A673 (cell line): Measurements from ENCODE around the gene AADACL4. TPM values are rescaled to one million over a fixed set of nuclear protein-coding genes. Genes with fewer than 3 reads are reported as not detected.

Source experiments
- BruUV-seq: library from RNA; stranded (reverse); fragments of 400-500 nt; replicated peaks from 2 replicates; lab custom pipeline; 2021; lab: Mats Ljungman, UMichigan
- CTCF ChIA-PET: fragments of 300-600 bp; sonication (Branson Sonifier 250); formaldehyde crosslinking; loops from one replicate; lab custom pipeline; 2022; ENCODE audit warnings: antibody characterized with exemption; lab: Charles Lee
- POLR2A ChIA-PET: fragments of 300-600 bp; sonication (Branson Sonifier 250); formaldehyde crosslinking; loops from one replicate; lab custom pipeline; 2022; ENCODE audit warnings: antibody characterized with exemption; ENCODE audit not compliant: low non-redundant PET; lab: Charles Lee
- DNase-seq: peaks from one replicate; pipeline ENCODE4 v3.0.0-alpha.2; 2015; ENCODE audit warnings: low spot score
- H3K27ac ChIP-seq: fragments of 200-600 bp; sonication (generic); 2 replicates; pipeline ENCODE4 v1.5.1; 2016; ENCODE audit warnings: mixed run types, low read depth, mild to moderate bottlenecking, mixed read lengths, antibody characterized with exemption, low read length; ENCODE audit not compliant: poor library complexity, severe bottlenecking
- H3K27me3 ChIP-seq: fragments of 200-600 bp; sonication (generic); replicated peaks from 2 replicates; pipeline ENCODE4 v1.6.1; 2017; ENCODE audit warnings: mixed run types, low read depth, mild to moderate bottlenecking, mixed read lengths, antibody characterized with exemption, low read length; ENCODE audit not compliant: insufficient read depth, poor library complexity
- H3K36me3 ChIP-seq: fragments of 200-600 bp; sonication (generic); 2 replicates; pipeline ENCODE4 v1.6.1; 2016; ENCODE audit warnings: mixed run types, mild to moderate bottlenecking, mixed read lengths, antibody characterized with exemption, low read length; ENCODE audit not compliant: insufficient read depth, poor library complexity, severe bottlenecking
- H3K4me1 ChIP-seq: fragments of 200-600 bp; sonication (generic); 2 replicates; pipeline ENCODE4 v1.6.1; 2017; ENCODE audit warnings: mixed run types, mild to moderate bottlenecking, mixed read lengths, antibody characterized with exemption, low read length; ENCODE audit not compliant: insufficient read depth, poor library complexity, severe bottlenecking
- H3K4me3 ChIP-seq: fragments of 200-600 bp; sonication (generic); 2 replicates; pipeline ENCODE4 v1.5.1; 2016; ENCODE audit warnings: low read depth, mixed run types, mild to moderate bottlenecking, mixed read lengths, low read length; ENCODE audit not compliant: poor library complexity, severe bottlenecking
- H3K9me3 ChIP-seq: fragments of 200-600 bp; sonication (generic); 2 replicates; pipeline ENCODE4 v1.6.1; 2016; ENCODE audit warnings: mixed run types, low read depth, mild to moderate bottlenecking, mixed read lengths, antibody characterized with exemption, low read length; ENCODE audit not compliant: poor library complexity, severe bottlenecking
- EZH2 ChIP-seq: fragments of 200-600 bp; sonication (generic); IDR thresholded peaks from 2 replicates; pipeline ENCODE4 v1.6.1; 2017; ENCODE audit warnings: borderline replicate concordance, low read depth, mild to moderate bottlenecking, mixed read lengths, antibody characterized with exemption, low read length; ENCODE audit not compliant: poor library complexity, severe bottlenecking
- intact Hi-C: fragments of 100-400 bp; cut with micrococcal nuclease; formaldehyde crosslinking; loops from one replicate; pipeline ENCODE4 v1.10.0; 2022; ENCODE audit not compliant: unreplicated experiment
- total RNA-seq: library from RNA; stranded (reverse); gene quantifications from 2 replicates; pipeline ENCODE4 v1.2.3, GENCODE V29; 2021
- TF ChIP-seq, protein P1 (sequence below): fragments of 300-800, 200-600 bp; sonication (generic); conservative IDR thresholded peaks from 2 replicates; pipeline ENCODE4 v1.5.1; 2017; ENCODE audit warnings: low read depth, mild to moderate bottlenecking, antibody characterized with exemption, low read length, moderate library complexity, mixed read lengths

The AADACL4 gene
- total RNA-seq, 1 experiment from 2014 or later, result 0.43 TPM

- H3K4me1 ChIP-seq, result peaks cover 5% of the 10 kb centered on the region
- no peak for DNase-seq
- CTCF ChIA-PET, result no interaction called here
- POLR2A ChIA-PET, result no interaction called here
- BruUV-seq, result no TSS peak
- no peak overlapping the region for H3K27ac ChIP-seq
- H3K36me3 ChIP-seq, result no peaks in the 10 kb centered on the region
- TF ChIP-seq, protein P1, sequence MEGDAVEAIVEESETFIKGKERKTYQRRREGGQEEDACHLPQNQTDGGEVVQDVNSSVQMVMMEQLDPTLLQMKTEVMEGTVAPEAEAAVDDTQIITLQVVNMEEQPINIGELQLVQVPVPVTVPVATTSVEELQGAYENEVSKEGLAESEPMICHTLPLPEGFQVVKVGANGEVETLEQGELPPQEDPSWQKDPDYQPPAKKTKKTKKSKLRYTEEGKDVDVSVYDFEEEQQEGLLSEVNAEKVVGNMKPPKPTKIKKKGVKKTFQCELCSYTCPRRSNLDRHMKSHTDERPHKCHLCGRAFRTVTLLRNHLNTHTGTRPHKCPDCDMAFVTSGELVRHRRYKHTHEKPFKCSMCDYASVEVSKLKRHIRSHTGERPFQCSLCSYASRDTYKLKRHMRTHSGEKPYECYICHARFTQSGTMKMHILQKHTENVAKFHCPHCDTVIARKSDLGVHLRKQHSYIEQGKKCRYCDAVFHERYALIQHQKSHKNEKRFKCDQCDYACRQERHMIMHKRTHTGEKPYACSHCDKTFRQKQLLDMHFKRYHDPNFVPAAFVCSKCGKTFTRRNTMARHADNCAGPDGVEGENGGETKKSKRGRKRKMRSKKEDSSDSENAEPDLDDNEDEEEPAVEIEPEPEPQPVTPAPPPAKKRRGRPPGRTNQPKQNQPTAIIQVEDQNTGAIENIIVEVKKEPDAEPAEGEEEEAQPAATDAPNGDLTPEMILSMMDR, result no peak
- TF ChIP-seq EZH2, result no peak
- intact Hi-C loops, result no loop called here
- no peaks in the 10 kb centered on the region for H3K27me3 ChIP-seq
- H3K9me3 ChIP-seq, result no peaks in the 10 kb centered on the region
- no peak overlapping the region for H3K4me3 ChIP-seq
Observed at GRCh38 chr1:12631571-12631970, 12.3 kb upstream of the AADACL4 start.

DNA sequence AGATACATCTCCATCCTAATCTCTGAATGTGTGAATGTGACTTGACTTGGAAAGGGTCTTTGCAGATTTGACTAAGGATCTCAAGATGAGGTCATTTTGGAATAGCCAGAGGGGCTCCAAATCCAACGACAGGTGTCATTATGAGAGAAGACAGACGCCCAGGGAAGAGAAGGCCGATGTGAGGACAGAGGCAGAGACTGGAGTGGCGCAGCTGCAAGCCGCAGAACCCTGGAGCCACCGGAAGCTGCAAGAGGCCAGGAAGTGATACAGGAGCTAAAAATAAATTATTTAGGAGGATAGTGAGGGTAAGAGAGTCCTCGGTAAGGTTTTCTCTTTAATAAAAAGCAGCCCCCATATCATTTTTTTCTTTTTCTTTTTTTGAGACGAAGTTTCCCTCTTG lies 9.7 kb upstream of the AADACL4 start:
- no peak overlapping the region for H3K27ac ChIP-seq
- peaks cover 5% of the 10 kb centered on the region for H3K9me3 ChIP-seq
- intact Hi-C loops, result no loop called here
- no peak for TF ChIP-seq EZH2
- TF ChIP-seq, protein P1, result no peak
- H3K27me3 ChIP-seq, result no peaks in the 10 kb centered on the region
- no peak overlapping the region for H3K4me3 ChIP-seq
- BruUV-seq, result no TSS peak
- no peaks in the 10 kb centered on the region for H3K4me1 ChIP-seq
- ChIA-PET POLR2A (no interaction called here), CTCF (no interaction called here)
- DNase-seq, result no peak
- no peaks in the 10 kb centered on the region for H3K36me3 ChIP-seq

- H3K36me3 ChIP-seq, result no peaks in the 10 kb centered on the region
- intact Hi-C loops, result no loop called here
- BruUV-seq, result no TSS peak
- ChIA-PET CTCF (no interaction called here), POLR2A (no interaction called here)
- H3K4me1 ChIP-seq, result no peaks in the 10 kb centered on the region
- H3K4me3 ChIP-seq, result no peak overlapping the region
- H3K27me3 ChIP-seq, result no peaks in the 10 kb centered on the region
- H3K27ac ChIP-seq, result no peak overlapping the region
- TF ChIP-seq, protein P1, result no peak
- no peak for DNase-seq
- H3K9me3 ChIP-seq, result peaks cover 10% of the 10 kb centered on the region
Observed at GRCh38 chr1:12634696-12635202, 9.1 kb upstream of the AADACL4 start.
